GM19025 (cell line): ENCODE data around the gene OR2A42.
A peak's percentile ranks its signal among the peaks of the same experiment; 100 is the strongest.
"Not testable (repeated sequence)": the region's sequence is repeated elsewhere in the genome, so short reads cannot be mapped to it uniquely, and the experiment has no call there.

ENCODE experiments used
- ATAC-seq: cut with Tn5 transposase; IDR thresholded peaks from one replicate; pipeline ENCODE4 v1.9.1; 2021; ENCODE audit warnings: mild to moderate bottlenecking, low read depth, moderate library complexity; ENCODE audit not compliant: unreplicated experiment

OR2A42 gene

GRCh38 chr7:144226866-144227265 is 12.5 kb downstream of the OR2A42 start:
- ATAC-seq = not testable (repeated sequence)

GRCh38 chr7:144223675-144224074 is 15.7 kb downstream of the OR2A42 start:
- ATAC-seq = not testable (repeated sequence)

DNA sequence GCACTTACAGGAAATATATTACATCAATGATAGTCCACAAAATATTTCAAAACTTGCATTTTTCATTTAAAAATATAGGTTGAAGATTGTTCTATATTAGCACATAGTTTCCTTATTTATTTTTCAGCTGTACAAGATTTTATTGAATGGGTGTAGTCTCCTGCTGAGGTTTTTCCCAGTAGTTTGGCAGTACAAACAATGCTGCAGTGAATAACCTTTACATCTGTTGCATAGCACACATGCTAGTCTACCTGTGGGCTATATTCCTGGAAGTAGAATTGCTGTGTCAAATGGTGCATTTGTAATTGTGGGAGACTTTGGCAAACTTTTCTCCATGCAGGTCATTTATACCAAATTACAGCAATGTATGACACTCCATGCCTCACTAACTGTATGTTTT is 18.9 kb downstream of the OR2A42 start:
- ATAC-seq = not testable (repeated sequence)

DNA sequence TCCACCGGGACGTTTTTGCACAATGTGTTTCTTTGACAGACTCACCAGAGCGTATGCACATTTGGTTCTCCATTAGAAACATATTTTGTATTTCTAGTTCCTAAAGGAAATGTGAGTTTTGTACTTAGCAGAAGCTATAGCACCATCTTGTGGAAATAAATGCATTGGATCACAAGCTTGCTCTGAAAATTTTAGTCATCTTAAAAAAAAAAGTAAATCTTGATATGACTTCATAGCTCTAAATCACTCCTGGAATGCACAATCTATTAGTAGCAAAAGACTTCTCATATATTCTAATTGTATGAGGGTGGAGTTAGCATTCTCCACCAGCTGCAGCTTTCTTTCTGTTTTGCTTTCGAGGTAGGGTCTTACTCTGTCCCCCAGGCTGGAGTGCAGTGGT is 20.3 kb downstream of the OR2A42 start:
- ATAC-seq = not testable (repeated sequence)

GRCh38 chr7:144218581-144218980 is 20.8 kb downstream of the OR2A42 start:
- ATAC-seq = not testable (repeated sequence)

GRCh38 chr7:144217200-144217599 is 22.2 kb downstream of the OR2A42 start:
- ATAC-seq = not testable (repeated sequence)

GRCh38 chr7:144205306-144205705 is 34.1 kb downstream of the OR2A42 start:
- ATAC-seq = not testable (repeated sequence)

DNA sequence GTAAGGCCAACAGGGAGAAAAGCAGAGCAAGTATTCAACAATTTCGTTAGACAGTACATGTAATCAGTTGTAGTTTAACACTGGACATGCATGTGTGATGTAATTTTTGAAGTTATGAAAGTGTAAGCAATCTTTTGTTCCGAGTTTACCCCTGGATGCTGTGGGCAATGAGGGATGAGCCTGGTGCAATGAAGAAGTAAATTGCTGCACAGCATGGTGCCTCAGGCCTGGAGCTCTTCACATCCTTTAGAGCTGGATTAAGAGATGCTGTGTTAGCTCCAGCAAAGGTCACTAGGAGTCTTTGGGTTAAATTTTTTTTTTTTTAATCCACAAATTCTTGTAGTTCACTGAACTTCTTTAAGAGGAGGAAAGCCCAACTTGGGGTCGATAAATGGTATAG is 36.3 kb downstream of the OR2A42 start:
- not testable (repeated sequence) for ATAC-seq

GRCh38 chr7:144201978-144202377 is 37.4 kb downstream of the OR2A42 start:
- ATAC-seq = not testable (repeated sequence)

DNA sequence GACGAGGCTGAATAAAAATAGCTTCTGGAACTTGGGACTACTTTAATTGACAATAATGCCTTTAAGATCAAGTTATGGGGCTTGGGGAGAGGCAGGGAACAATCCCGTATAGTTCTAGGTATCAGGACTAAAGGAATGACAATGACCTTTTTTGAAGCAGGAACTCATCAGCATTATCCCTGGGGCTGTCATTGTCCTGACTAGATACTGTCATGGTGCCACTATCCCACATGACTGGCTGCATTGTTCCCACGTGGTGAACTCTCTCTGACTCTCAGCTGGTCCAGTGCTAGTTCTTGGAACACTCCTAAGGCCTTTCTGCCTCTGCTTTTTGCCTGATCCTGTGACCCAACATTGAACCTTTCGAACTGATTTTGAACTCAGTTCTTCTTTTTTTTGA is 40.5 kb downstream of the OR2A42 start:
- not testable (repeated sequence) for ATAC-seq

DNA sequence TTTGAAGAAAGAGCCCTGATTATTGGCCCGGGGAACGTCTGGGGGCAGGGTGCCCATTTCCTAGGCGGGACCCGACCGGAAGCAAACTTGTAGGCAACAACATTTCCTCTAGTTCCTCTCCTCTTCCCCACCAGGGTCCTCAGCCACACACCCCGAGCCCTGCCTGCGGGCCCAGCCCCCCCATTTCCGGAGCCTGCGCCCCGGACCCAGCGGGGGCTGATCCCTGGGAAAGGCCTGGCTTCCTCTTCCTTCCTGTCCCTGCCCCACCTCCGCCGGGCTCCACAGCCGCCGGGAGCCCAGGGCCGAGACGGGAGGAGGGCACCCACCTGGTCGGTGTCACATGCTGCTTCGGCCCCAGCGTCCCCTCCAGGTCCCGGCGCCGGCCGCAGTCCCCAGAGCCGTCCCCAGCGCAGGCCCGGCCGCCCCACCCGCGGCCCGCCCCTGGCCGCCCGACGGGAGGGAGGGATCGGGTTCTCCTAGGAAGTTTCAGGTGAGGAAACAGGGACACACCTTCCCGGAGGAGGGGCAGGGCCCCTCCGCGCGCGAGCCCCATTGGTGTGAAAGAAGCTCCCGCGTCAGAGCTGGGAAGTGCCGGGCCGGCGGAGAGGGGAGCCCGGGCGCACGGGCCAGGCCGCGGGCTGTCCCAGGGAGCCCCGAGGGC is 44.1 kb downstream of the OR2A42 start, which contains the start of gene ARHGEF35:
ARHGEF35 (minus strand) TSS at position 622 of the 661 bp plus-strand sequence. CDS start 7,450 bp downstream, outside the sequence.
- ATAC-seq = peak; percentile 64

GRCh38 chr7:144194453-144194852 is 45.0 kb downstream of the OR2A42 start:
- not testable (repeated sequence) for ATAC-seq

DNA sequence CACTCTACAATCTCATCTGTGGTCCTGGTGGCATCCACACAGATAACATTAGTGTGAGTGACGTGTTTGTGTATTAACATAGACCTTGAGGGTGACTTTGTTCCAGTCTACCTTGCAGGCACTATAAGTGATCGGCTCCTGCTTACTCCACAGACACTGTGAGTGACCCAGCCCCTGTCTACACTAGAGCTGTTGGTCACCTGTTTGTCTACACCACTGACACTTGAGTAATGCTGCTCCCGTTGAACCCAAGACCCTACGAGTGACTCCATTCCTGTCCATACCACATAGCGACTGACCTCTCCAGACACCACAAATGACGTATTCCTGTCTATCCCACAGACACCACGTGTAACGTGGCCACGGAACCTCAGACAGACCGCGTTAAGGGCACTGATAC is 45.6 kb downstream of the OR2A42 start:
- ATAC-seq = not testable (repeated sequence)

DNA sequence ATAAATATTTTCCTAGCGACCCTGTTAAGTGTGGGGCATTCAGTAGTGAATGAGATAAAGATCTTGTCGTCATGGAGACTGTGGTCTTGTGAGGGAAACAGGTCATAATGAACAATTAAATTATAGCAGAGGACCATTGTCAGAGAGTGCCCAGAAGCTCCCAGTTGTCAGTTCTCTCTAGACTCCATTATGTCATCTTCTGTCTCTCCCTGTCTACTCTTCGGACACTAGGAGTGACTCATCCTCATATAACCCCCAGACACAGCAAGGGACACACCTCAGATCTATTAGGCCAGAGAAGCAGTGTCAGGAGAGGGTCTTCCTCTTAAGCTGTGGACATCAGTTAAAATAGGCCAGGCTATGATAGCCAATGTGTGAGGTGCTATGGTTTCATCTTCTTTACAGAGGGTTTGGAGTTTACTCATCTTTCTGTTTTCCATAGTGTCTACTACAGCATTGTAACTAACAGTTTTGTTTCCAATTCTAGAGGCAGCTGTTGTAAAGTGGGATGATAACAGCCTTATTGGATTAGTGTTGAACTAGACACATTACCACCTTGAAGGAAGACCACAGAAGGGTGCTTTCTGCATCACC is 50.7 kb downstream of the OR2A42 start:
- ATAC-seq = not testable (repeated sequence)

DNA sequence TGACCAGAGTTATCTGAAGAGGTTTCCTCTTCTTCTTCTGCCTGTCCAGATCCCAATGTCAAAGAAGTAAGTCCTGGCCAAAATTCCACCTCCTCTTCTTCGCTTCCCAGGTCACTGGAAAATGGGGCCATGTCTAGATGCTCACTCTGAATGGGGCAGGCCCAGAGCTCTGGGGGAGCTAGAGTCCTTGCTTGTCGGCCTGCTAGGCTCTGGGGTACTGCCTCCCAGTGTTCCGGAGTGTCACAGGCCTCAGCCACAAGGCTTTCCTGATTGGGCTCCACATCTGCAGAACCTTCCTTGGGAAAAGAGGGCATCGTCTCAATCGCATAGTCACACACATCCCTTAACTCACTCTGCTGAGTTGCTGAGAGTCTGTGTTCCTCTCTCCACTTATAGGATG is 51.6 kb downstream of the OR2A42 start:
- not testable (repeated sequence) for ATAC-seq

- ATAC-seq = not testable (repeated sequence)
Observed at GRCh38 chr7:144183166-144183565, 56.2 kb downstream of the OR2A42 start, which contains the start of gene CTAGE4. TSS of gene CTAGE4 (plus strand) at chr7:144183466. CDS start at chr7:144183504, 38 bp downstream.

- ATAC-seq = not testable (repeated sequence)
Observed at GRCh38 chr7:144179165-144179479, 60.3 kb downstream of the OR2A42 start.

- peak; percentile 95 for ATAC-seq
Observed at GRCh38 chr7:144178380-144179164, 60.8 kb downstream of the OR2A42 start.
